Stimulated activated CD4-positive, alpha-beta T cell treated with anti-CD3 and anti-CD28 coated beads, TNF-alpha, amount 100 ng/mL, for 4 hours (primary cell): Measurements from ENCODE around the gene VSIG2.
"Not testable (repeated sequence)": the region's sequence is repeated elsewhere in the genome, so short reads cannot be mapped to it uniquely, and the experiment has no call there.

ENCODE experiments used
- DNase-seq, 3 experiments: peaks; one replicate each; pipeline ENCODE4 v3.0.0-alpha.2; 2020; ENCODE audit warnings: low read depth in 3 of 3

VSIG2 gene, protein sequence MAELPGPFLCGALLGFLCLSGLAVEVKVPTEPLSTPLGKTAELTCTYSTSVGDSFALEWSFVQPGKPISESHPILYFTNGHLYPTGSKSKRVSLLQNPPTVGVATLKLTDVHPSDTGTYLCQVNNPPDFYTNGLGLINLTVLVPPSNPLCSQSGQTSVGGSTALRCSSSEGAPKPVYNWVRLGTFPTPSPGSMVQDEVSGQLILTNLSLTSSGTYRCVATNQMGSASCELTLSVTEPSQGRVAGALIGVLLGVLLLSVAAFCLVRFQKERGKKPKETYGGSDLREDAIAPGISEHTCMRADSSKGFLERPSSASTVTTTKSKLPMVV

DNA sequence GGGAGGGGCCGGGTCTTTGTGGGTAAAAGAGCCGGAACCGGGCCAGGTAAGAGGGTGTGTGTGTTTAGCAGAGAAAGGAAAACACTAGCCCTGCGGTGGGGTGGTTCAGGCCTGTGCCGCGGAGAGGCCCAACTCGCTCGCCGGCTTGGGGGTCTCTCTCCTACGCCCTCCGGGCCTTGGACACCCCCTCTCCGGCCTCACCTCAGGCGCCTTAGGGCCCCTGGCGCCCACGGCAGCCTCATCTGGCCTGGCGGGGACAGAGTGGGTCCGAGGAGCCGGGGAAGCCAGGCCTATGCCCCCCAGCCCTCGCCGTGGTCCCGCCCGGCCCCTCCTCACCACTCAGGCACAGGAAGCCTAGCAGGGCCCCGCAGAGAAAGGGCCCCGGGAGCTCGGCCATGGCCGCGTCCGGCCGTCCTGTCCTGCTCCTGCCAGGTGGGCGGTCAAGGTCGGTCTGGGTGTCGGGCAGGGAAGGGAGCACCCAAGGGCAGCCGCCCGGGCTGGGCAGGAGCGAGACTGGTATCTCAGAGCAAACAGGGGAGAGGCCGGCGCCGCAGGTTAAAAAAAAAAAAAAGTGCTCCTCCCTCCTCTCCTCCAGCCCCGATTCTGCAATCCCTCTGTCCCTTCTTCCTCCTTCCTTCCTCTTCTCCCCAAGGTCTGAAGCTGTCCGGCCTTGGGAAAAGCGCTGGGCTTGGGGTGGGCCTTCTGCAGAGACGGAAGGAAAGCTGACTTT is at the start of gene VSIG2:
TSS of gene VSIG2 (minus strand) at position 515 of the 730 bp plus-strand sequence. CDS start at position 397, 118 bp downstream.
- no peak for DNase-seq

DNA sequence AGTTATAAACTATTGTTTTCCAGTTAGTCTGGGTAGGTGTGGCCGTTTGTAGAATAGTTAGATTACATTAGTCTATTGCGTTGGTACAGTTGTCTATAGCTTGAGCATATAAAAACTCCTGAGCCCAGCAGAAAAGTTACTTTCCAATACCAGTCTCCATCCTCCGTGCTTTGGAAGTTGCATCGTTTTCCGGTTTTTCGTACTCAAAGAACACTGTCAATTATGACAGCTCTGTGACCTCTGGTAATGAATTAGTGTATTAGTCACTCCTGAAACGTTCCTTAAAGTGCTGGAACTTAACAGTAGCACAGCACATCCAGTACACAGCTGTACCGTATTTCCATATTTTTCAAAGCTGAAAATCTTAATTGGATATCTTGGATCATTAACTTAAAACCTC is 49.0 kb upstream of the VSIG2 start:
- DNase-seq, result no peak

DNA sequence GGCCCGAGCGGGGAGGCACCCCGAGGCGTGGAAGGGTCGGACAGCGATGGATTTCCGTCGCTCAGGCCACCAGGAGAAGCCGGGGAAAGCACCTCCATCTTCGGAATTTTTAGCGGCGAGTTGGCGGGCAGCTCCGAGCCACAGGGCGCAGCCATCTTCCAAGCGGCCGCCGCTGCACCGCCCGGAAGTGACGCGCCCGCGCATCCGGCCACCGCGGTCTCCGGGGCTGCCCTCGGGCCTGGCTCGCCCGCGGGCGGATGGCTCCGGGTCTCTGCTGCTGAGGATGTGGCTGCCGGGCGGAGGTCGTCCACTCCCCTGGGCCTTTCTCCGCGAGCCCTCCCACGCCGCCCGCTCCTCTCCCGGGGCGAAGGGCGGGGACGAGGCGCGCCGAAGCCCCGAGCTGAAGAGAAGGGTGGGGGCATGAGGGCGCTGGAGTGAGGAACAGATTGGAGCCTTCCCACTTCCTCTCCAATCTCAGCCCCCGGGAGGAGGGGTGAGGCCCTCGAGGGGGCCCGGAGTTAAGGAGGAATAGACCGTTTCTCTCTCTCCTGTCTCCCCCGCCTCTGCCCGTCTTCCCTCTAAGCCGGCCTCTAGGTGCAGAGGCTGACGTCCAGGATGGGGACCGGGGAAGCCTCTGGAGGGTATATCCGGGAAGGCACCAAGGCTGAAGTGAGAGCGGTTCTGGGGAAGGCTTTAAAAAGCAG is 48.3 kb upstream of the VSIG2 start, which contains the start of gene MSANTD2:
TSS of gene MSANTD2 (minus strand) at position 181 of the 704 bp plus-strand sequence. CDS start at position 155, 26 bp downstream.
- DNase-seq, result peak; percentile 46 to 64 (median 59)

DNA sequence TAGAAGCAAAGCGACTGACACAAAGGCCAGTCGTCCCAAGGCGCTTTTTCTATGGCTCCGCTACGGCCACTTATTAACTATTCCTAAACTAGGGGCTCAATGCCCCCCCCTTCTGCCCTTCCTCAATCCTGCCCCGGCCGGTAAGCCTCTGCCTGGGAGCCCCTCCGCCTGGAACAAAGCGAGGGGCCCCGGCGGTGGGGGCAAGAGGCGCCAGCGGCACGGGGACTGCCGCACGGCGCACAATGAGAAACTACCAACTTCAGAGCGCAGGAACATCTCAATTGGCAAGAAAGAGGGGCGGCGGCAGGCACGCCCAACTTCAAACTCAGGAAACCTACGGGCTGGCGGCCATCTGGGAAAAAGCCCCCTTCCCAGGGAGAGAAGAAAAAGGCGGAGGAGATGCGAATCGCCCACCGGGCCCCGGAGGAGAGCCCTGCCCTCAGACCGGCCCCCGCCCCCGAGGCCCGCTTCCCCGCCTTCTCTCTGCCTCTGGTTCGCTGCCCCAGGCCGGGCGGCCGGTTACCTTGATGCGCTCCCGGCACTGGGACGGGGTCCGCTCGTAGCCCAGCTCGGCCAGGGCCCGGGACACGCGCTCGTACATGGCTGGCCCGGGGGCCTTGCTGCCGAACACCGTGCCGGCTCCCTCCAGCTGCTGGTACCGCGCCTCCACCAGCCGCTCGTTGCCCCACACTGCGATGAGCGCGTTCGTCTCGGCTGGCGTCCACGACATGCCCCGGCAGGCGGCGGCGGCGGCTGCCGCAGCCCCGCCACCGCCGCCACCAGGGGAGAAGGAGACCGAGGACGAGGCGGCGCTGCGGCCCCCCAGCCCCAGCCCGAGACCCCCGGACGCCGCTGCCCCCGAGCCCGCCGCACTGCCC is 47.5 kb upstream of the VSIG2 start:
- peak; percentile 7 to 33 (median 11) for DNase-seq

DNA sequence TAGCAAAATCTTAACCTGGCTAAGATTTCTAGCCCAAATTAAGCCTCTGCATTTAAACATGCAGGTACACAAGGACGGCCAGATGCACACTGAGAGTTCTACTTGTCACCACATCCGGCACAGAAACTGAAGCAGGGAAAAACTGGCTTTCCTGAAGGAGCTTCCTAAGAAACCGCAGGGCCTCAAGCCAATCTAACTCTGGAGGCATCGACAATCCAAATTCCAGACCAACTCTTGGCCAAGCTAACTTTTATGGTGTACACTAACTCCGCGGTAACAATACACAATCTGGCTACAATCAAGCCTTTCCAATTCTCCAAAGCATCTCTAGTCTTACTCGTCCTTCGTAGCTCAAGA is 46.9 kb upstream of the VSIG2 start:
- no peak for DNase-seq

DNA sequence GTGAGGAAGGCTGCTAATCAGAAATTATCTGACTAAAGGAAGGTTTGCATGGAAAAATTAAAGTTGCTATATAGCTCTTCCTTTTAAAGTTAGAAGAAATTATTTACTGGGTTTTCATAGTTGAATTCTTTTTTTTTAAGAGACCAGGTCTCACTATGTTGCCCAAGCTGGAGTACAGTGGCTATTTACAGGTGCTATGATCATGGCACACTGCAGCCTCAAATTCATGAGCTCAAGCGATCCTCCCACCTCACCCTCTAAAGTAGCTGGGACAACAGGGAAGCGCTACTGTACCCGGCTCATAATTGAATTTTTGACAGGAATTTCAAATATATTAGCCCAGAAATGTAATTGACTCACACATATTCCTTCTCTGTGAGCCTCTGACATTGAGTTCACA is 44.3 kb upstream of the VSIG2 start:
- no peak for DNase-seq

DNA sequence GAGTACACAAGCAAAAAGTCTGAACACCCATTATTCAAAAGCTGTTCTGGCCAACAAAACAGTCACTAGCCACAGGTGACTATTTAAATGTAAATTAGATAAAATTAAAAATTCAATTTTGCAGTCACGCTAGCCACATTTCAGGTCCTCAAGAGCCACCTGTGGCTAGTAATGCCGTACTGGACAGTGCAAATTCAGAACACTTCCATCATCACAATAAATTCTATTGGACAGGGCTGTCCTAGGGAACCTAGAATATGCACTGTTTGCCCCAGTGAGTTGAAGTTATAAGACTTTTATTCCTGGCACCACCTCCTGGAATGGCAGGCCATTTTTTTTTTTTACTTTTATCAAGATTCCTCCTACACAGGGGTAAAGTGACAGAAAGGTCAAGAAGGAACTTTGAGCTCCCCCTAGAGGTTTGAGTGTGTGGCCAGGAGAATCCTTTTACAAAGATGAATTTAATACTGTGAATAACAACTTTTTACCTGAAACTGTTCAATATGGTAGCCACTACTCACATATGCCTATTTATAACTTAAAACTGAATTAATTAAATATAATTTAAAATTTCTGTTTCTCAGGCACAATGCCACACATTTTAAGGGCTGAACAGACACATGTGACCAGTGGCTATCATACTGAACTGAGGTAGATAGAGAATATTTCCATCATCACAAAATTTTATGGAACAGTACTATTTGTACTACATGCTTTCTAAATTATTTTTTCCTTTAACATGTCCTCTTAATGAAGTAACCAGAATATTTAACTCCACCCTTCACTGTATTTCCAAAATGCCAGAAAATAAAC is 41.6 kb upstream of the VSIG2 start:
- no peak for DNase-seq

DNA sequence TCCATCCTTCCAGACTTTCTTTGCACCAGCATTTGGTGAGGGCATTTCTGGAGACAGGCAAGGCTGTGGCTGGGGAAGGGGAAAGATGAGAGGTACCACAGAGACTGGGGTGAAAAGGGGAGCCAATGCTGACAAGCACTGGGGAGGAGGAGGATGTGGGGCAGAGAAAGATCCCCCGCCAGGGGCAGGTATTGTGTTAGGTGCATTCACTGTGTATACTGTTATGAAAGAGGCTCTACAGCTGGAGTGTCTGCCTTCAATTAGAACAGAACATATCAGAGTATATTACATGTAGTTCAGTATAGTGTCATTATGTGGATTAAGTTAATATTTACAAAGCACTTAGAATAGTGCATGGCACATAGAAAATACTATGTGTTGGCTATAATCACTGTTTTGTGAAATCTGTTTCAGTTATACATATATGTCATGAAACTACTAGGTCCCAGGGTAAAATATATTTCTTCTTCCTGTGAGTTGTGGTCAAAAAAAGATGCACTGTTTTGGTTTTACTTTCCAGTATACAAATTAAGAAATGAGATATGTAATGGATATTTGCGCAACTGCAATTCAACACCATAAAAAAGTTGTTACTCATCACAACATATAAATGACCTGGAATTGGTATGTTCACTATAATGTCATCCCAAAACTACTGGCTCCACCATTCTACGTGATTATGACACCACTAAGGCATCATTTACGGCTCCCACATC is 39.7 kb upstream of the VSIG2 start:
- no peak for DNase-seq

DNA sequence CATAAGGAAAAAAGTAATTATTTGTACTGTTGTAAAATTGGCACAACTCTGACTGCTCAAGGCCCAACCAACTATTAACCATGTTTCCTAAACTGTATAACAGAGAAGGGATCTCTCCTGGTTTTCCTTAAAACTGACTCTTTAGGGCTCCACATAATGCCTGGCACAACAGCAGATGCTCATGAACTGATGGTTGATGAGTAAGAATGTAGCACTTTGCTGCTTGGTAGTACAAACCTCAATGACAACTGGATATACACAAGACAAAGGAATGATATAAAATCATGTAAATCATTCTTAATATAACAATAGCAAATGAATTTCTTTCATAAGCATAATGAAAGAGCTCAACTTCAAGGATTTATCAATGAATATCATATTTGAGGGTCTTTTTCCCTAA is 36.5 kb upstream of the VSIG2 start:
- DNase-seq, result no peak

DNA sequence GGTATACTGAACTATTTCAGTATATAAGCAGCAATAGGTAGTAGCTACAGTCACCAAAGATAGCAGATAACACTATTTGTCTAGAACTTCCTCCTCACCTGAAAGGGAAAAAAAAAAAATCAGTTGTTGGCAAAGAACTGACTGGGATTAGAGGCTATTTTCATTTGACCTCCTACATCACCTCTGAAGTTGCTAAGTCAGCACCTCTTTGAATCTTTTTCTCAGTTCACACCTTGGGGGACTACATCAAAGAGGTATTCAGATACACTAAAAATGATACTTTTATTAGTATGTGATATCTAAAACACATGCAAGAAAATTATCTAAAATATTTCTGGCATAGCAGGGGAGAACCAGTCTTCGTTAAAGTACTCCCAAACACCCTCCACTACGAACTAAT is 32.0 kb upstream of the VSIG2 start:
- no peak for DNase-seq

DNA sequence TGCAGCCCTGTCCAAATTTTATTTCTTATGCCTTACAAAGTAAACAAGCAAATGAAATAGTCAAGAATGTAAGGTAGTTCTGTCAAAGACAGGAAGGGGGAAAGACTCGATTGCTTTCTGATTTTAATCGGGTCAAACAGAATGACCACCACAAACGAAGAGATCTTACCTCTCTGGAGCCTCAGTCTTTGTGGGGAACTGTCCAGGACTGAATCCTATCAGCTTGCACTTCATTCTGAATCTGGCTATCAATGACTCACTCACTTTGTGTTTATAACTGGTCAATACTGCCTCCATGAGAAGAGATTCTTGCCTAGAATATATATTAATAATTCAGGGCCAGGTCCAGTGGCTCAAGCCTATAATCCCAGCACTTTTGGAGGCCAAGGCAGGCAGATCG is 30.9 kb upstream of the VSIG2 start:
- no peak for DNase-seq

DNA sequence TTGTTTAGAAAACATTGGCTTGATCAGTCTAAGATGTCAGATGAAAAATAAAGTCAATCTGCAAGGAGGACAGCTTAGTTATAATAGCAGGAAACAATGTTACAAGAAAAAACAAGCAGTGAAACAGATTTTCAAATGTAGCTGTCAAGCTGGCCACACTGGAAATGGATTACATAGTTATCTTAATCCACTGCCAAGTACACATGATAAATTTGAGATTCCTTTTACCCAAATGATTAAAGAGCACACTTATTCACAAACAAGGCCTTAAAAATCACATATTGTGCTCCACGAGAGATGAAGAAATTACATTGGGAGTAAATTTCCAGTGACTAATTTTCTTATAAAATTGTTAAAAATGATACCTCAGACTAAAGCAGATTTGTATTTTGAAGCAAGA is 27.5 kb upstream of the VSIG2 start:
- DNase-seq, result no peak

DNA sequence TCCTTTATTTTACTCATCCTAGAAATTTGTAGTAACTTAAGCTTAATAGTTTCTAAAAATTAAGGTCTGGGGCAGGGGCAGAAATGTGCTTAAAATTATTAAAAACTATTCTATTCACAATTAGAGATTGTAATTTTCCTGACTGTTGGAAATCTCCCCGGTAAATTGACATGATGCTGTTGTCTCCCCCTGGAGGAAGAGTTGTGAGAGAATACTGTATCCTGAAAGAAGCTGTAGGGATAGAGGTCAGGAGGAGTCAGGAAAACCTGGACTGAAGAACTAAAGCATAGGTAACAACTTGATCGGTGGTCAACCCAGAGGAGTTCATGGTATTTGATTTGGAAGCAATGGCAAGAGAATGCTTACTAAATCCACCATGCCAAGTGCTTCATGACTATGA is 26.2 kb upstream of the VSIG2 start:
- DNase-seq, result no peak

DNA sequence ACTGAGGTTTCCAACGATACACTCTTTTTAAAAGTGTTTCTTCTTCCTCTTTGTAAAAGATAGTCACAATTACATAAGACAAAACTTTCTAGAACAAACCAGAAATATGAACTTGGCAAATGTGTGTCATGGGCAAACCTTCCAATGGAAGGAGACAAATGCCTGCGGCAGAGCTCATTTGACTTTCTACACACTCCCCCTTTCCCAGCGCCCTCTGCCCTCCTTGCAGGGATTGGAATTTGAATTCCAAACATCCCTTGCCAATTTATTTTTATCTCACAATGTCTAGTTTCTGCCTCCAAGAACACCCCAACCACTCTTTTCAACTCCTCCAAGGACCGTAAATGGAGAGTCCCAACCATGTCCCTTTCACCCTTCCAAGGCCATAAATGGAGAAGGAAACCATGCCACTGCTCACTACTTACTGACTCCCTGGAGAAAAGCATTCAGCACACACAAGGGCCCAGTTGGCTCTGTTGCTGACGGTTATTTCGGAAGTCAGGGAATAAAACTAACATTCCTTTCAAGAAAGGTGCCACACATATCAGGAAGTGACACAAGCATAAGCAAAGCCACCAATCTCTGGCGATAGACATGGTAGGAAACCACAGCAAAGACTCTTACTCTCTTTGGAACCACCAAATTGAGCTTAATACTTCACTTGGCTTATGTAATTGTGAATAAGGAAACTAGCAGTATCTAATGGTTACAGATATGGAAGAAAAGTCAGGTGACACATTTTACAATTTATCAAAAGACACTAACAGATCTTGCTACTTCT is 25.0 kb upstream of the VSIG2 start:
- DNase-seq, result no peak

DNA sequence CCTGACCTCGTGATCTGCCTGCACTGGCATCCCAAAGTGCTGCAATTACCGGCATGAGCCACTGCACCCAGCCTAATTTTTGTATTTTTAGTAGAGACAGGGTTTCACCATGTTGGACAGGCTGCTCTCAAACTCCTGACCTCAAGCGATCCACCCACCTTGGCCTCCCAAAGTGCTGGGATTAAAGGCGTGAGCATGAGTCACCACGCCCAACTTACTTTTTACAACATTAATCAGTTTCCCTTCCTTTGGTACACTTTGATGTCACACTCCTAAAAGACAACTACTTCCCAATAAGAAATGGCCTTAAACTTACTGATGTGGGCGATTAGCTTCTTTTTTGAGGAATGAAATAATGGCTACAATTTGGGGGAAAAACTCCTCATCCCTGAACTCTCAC is 18.9 kb upstream of the VSIG2 start:
- DNase-seq, result not testable (repeated sequence)

DNA sequence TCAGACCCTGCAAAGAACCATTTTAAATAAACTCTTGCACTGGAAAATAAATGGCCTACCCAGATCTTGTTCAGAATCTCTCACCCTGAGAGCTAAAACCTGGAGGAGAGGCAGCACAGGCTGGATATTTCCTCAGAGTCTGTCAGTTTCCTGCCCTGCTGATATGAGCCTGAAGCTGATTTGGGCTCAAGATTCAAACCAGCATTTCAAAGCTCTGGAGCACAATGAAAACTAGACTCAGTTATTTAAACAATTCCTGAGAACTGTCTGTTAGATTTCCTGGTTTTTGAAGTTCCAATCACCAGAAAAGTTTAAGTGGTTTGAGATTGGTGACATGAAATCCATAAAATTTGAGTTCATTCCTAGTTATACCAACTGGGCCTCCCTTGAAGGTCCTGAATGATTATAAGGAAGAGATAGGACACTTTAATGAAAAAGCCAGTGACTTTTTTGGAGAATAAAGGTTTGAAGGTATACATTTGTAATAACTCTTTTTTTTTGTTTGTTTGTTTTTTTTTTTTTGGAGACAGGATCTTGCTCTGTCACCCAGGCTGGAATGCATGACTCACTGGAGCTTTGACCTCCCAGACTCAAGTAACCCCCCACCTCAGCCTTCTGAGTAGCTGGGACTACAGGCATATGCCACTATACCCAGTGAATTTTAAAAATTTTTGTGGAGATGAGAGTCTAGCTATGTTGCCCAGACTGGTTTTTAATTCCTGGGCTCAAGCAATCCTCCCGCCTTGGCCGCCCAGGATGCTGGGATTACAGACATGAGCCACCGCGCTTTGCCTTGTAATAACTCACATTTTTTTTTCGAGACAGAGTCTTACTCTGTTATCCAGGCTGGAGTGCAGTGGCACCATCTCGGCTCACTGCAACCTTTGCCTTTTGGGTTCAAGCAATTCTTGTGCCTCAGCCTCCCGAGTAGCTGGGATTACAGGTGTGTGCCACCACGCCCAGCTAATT is 18.0 kb upstream of the VSIG2 start:
- DNase-seq, result no peak

DNA sequence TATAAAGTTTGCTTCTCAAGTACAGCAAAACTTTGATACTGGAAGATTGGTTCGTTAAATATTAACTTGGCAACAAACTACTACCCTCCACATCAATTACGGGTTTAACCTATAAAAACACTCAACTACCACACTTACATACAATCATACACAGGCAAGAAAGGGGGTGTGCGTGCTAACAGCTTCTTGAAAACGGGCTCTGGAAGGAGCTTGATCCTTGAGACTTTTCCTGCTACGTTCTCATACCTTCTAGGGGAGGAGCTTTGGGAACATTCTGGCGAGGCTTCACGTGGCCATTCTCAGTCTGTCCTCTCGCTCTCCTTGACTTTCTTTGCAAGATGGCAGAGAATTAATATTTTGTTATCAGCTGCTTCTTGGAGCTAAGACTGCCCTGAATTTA is 16.9 kb upstream of the VSIG2 start:
- no peak for DNase-seq

DNA sequence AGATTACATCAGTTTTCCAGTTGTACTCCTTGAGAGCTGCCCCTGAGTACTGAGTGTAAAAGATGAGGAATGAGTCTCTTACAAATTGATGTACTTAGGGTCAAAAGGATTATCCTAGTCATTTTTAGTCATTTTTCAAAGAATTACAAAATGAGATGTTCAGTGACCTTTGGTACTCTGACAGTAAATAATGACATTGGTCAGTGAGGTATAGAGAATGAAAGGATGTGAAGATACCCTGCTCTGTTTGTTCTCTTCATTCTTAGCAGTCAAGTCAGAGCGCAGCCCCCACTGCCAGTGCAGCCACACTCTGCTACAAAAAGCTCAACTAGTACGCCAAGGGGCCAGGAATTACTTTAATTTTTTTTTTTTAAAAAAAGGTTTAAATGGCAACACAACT is 14.1 kb upstream of the VSIG2 start:
- DNase-seq, result no peak
